Measurements from ENCODE around the gene KLF7.

KLF7 gene

GRCh38 chr2:207144173-207144785 lies 21.5 kb downstream of the KLF7 start:
- no peaks in the 10 kb centered on the region for H3K27me3 ChIP-seq (ENCODE audit: insufficient read depth, poor library complexity, severe bottlenecking)
- H3K27ac ChIP-seq (ENCODE audit: poor library complexity, severe bottlenecking), result peak overlapping the region; percentile 6
- TF ChIP-seq, protein P1, sequence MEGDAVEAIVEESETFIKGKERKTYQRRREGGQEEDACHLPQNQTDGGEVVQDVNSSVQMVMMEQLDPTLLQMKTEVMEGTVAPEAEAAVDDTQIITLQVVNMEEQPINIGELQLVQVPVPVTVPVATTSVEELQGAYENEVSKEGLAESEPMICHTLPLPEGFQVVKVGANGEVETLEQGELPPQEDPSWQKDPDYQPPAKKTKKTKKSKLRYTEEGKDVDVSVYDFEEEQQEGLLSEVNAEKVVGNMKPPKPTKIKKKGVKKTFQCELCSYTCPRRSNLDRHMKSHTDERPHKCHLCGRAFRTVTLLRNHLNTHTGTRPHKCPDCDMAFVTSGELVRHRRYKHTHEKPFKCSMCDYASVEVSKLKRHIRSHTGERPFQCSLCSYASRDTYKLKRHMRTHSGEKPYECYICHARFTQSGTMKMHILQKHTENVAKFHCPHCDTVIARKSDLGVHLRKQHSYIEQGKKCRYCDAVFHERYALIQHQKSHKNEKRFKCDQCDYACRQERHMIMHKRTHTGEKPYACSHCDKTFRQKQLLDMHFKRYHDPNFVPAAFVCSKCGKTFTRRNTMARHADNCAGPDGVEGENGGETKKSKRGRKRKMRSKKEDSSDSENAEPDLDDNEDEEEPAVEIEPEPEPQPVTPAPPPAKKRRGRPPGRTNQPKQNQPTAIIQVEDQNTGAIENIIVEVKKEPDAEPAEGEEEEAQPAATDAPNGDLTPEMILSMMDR (IDR thresholded peaks at IDR 0.05; ENCODE audit: poor library complexity, severe bottlenecking), result no peak
- peaks cover 99% of the 10 kb centered on the region for H3K36me3 ChIP-seq (ENCODE audit: low read depth)
- no peaks in the 10 kb centered on the region for H3K9me3 ChIP-seq (ENCODE audit: severe bottlenecking)
- no peak for ATAC-seq (ENCODE audit: low read depth)
- no peak overlapping the region for H3K4me3 ChIP-seq (ENCODE audit: severe bottlenecking)
- H3K4me1 ChIP-seq (ENCODE audit: insufficient read depth, poor library complexity, severe bottlenecking), result peaks cover 33% of the 10 kb centered on the region
- DNase-seq (ENCODE audit: low spot score), result no peak

DNA sequence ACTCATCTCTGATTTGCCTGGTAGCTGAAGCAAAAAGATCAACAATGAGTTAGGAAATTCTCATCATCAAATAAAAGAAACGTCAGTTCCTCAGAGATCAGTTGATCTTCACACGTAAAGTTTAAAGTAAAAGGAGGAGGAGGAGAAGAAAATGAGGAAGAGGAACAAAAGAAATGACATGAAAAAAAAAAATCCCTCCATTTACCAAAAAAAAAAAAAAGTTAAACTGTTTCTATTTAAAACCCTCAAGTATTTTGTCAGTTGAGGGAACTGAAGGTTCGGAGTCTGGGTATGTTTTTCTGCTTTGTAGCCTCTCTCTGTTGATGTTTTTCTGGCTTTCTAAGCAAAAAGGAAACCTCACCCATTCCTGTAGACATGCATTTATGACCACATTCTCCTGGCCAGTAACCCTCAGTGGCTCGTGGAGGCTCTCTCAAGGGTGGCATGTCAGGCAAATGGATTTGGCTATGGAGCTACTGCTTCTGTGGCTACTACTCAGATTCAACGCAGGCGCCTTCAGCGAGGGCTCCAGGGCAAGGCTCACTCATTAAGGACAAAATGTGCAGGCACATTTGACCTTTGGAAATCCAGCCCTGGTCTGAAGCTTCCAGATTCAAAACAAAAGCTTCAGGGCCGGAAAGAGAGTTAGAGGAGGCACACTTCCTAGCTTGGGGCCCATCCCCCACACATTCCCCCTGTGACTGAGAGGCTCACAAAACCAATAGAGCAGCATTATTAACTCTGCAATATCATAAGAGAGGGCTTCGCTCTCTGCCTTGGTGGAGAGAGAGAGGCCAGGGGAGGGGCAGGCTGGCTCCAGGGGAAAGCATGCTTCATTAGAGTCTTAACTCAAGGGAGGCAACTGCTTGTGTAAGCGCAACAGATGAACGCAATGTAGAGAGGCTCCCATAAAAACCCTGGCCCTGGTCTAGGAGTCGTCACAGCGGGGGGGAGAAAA lies 22.3 kb downstream of the KLF7 start:
- Histone ChIP-seq H3K27ac (ENCODE audit: poor library complexity, severe bottlenecking) (peak overlapping the region; percentile 14), H3K4me1 (ENCODE audit: insufficient read depth, poor library complexity, severe bottlenecking) (peaks cover 32% of the 10 kb centered on the region), H3K4me3 (ENCODE audit: severe bottlenecking) (no peak overlapping the region), H3K9me3 (ENCODE audit: severe bottlenecking) (no peaks in the 10 kb centered on the region), H3K27me3 (ENCODE audit: insufficient read depth, poor library complexity, severe bottlenecking) (no peaks in the 10 kb centered on the region), H3K36me3 (ENCODE audit: low read depth) (peaks cover 99% of the 10 kb centered on the region)
- TF ChIP-seq, protein P1 (IDR thresholded peaks at IDR 0.05; ENCODE audit: poor library complexity, severe bottlenecking), result no peak
- ATAC-seq (ENCODE audit: low read depth) (no peak), DNase-seq (ENCODE audit: low spot score) (no peak)

DNA sequence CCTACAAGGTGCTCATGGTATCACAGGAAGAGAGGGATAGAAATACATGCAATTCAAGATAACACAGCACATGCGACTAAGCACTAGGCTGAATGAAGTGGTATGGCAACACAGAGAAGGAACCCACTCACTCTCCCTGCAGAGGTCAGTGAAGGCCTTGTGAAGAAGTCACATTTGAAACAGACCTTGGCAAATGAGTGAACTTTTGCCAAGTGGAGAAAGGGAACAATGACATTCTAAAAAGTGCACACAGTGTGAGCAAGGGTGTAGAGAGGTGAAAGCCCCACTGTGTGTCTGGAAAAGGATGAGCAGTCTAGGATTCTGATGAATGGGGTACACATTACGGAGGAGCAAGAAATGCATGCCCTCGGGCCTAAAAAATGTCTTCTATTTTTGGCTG lies 23.3 kb downstream of the KLF7 start:
- Histone ChIP-seq H3K4me1 (ENCODE audit: insufficient read depth, poor library complexity, severe bottlenecking) (peaks cover 32% of the 10 kb centered on the region), H3K4me3 (ENCODE audit: severe bottlenecking) (no peak overlapping the region), H3K27me3 (ENCODE audit: insufficient read depth, poor library complexity, severe bottlenecking) (no peaks in the 10 kb centered on the region), H3K27ac (ENCODE audit: poor library complexity, severe bottlenecking) (no peak overlapping the region), H3K9me3 (ENCODE audit: severe bottlenecking) (no peaks in the 10 kb centered on the region), H3K36me3 (ENCODE audit: low read depth) (peaks cover 99% of the 10 kb centered on the region)
- TF ChIP-seq, protein P1 (IDR thresholded peaks at IDR 0.05; ENCODE audit: poor library complexity, severe bottlenecking), result no peak
- DNase-seq (ENCODE audit: low spot score) (no peak), ATAC-seq (ENCODE audit: low read depth) (peak; percentile 8; the same call in 1 of the 3 replicates)

DNA sequence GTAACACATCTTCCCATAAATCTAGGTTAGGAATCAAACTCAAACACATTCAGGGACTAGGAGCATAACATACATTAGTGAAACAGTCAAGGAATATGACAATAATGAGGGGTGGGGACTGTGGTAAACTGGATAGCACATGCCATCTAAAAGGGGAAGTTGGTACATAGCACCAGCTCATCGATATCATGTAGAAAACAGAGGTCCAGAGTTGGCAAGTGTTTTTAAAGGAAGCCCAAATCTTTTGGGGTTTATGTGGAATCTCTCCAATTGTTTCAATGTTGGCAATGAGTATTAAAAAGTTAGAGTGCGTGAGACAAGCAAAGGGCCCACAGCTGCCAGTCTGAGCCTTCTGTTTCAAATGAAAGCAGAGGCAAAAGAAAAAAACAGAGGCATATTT lies 24.4 kb downstream of the KLF7 start:
- no peaks in the 10 kb centered on the region for H3K9me3 ChIP-seq (ENCODE audit: severe bottlenecking)
- ATAC-seq (ENCODE audit: low read depth) (no peak), DNase-seq (ENCODE audit: low spot score) (no peak)
- H3K27me3 ChIP-seq (ENCODE audit: insufficient read depth, poor library complexity, severe bottlenecking), result no peaks in the 10 kb centered on the region
- no peak overlapping the region for H3K27ac ChIP-seq (ENCODE audit: poor library complexity, severe bottlenecking)
- no peak overlapping the region for H3K4me3 ChIP-seq (ENCODE audit: severe bottlenecking)
- TF ChIP-seq, protein P1 (IDR thresholded peaks at IDR 0.05; ENCODE audit: poor library complexity, severe bottlenecking), result no peak
- peaks cover 42% of the 10 kb centered on the region for H3K4me1 ChIP-seq (ENCODE audit: insufficient read depth, poor library complexity, severe bottlenecking)
- peaks cover 99% of the 10 kb centered on the region for H3K36me3 ChIP-seq (ENCODE audit: low read depth)
